ENCODE data around the gene ANKRD30A.

Gene ANKRD30A

DNA sequence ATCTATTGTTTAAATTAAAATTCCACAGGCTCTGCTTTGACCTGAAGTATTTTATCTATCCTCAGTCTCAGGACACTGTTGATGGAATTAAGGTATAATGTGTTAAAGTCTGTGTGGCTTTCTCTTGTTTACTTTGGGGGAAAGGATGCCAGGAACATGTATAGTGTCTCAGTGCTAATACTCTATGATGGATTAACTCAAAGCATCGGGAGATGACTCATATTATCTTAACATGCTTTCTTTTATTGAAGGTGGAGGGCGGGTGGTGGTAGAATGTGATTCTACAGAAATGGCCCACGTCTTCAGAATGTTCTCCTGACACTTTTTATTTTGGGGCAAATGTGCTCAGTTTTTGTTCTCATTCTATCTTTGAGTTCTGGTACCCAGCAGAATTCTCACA is 189.0 kb downstream of the ANKRD30A start:
- TF ChIP-seq TAF1 (IDR thresholded peaks at IDR 0.05; ENCODE audit: borderline replicate concordance, insufficient read depth, low read length), result no peak
- no peak for TF ChIP-seq POLR2AphosphoS5 (IDR thresholded peaks at IDR 0.05; ENCODE audit: low read depth, low read length)
- no peak for TF ChIP-seq SIN3A (IDR thresholded peaks at IDR 0.05; ENCODE audit: borderline replicate concordance, insufficient read depth, low read length)
- TF ChIP-seq, protein P1, sequence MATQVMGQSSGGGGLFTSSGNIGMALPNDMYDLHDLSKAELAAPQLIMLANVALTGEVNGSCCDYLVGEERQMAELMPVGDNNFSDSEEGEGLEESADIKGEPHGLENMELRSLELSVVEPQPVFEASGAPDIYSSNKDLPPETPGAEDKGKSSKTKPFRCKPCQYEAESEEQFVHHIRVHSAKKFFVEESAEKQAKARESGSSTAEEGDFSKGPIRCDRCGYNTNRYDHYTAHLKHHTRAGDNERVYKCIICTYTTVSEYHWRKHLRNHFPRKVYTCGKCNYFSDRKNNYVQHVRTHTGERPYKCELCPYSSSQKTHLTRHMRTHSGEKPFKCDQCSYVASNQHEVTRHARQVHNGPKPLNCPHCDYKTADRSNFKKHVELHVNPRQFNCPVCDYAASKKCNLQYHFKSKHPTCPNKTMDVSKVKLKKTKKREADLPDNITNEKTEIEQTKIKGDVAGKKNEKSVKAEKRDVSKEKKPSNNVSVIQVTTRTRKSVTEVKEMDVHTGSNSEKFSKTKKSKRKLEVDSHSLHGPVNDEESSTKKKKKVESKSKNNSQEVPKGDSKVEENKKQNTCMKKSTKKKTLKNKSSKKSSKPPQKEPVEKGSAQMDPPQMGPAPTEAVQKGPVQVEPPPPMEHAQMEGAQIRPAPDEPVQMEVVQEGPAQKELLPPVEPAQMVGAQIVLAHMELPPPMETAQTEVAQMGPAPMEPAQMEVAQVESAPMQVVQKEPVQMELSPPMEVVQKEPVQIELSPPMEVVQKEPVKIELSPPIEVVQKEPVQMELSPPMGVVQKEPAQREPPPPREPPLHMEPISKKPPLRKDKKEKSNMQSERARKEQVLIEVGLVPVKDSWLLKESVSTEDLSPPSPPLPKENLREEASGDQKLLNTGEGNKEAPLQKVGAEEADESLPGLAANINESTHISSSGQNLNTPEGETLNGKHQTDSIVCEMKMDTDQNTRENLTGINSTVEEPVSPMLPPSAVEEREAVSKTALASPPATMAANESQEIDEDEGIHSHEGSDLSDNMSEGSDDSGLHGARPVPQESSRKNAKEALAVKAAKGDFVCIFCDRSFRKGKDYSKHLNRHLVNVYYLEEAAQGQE (IDR thresholded peaks at IDR 0.05; ENCODE audit: insufficient read depth in 1 of 2, low read depth in 2 of 2, low read length in 2 of 2), result no peak

DNA sequence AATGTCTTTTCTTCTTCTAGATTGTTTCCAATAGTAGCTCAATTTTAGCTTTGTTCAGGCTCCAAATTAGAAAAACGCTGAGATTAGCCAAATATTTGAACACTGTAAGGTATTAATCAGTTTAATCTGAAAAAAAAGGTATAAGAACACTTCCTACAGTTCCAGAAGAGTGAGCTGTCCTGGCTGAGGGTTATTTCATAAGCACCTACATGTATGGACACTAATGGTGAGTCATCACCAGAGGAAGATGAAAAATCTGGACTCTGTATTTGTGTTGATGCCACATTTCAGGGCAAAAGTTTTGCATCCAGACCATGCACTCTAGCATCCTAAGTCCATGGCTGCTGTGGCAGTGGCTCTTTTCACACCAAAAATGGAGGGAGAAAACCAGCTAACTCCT is 189.5 kb downstream of the ANKRD30A start:
- no peak for TF ChIP-seq SIN3A (IDR thresholded peaks at IDR 0.05; ENCODE audit: borderline replicate concordance, insufficient read depth, low read length)
- TF ChIP-seq FOXP2 (optimal IDR thresholded peaks at IDR 0.05; ENCODE audit: borderline replicate concordance, extremely low read depth, extremely low read length, insufficient read depth), result no peak
- no peak for TF ChIP-seq POLR2AphosphoS5 (IDR thresholded peaks at IDR 0.05; ENCODE audit: low read depth, low read length)
- no peak for TF ChIP-seq TAF1 (IDR thresholded peaks at IDR 0.05; ENCODE audit: borderline replicate concordance, insufficient read depth, low read length)
- TF ChIP-seq, protein P1 (IDR thresholded peaks at IDR 0.05; ENCODE audit: insufficient read depth in 1 of 2, low read depth in 2 of 2, low read length in 2 of 2), result no peak

DNA sequence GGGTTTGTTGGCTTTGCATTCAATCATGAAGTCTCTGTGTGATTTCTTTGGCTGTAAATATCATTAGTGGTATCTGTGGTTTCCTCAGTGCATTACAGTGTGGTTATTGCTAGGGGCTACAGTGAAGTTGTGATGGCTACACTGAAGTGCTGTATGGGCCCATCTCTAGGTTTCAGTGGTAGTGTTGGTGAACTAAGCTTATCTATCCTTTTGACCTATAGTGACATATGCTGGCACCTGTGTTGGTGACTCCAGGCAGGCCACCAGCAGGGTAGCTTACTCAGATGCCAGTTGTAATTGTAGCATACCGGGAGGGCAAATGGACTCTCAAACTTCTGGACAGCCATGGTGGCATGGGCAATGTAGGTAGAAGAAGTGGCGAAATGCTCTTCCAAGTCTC is 219.0 kb downstream of the ANKRD30A start:
- TF ChIP-seq SIN3A (IDR thresholded peaks at IDR 0.05; ENCODE audit: borderline replicate concordance, insufficient read depth, low read length) (no peak), POLR2AphosphoS5 (IDR thresholded peaks at IDR 0.05; ENCODE audit: low read depth, low read length) (no peak), TAF1 (IDR thresholded peaks at IDR 0.05; ENCODE audit: borderline replicate concordance, insufficient read depth, low read length) (no peak), FOXP2 (optimal IDR thresholded peaks at IDR 0.05; ENCODE audit: borderline replicate concordance, extremely low read depth, extremely low read length, insufficient read depth) (no peak)
- TF ChIP-seq, protein P1 (IDR thresholded peaks at IDR 0.05; ENCODE audit: insufficient read depth in 1 of 2, low read depth in 2 of 2, low read length in 2 of 2), result no peak

DNA sequence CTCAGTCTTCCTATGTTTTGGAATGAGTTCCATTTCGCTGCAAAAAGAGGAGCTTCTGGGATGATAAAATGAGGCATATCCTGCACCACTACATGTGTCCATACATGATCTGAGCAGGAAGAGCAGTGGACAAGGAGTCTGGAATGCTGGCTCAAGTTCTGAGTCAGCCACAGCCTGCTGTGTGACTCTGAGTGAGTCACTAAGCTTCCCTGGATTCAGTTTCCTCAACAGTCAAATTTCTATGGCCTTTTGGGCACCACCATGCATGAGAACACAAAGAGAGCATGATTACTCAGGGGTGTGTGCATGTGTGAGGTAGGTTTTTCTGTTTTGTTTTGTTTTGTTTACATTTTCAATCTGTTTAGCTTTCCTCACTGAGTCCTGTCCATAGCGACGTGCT is 254.6 kb downstream of the ANKRD30A start:
- TF ChIP-seq FOXP2 (optimal IDR thresholded peaks at IDR 0.05; ENCODE audit: borderline replicate concordance, extremely low read depth, extremely low read length, insufficient read depth) (no peak), SIN3A (IDR thresholded peaks at IDR 0.05; ENCODE audit: borderline replicate concordance, insufficient read depth, low read length) (no peak), TAF1 (IDR thresholded peaks at IDR 0.05; ENCODE audit: borderline replicate concordance, insufficient read depth, low read length) (no peak), POLR2AphosphoS5 (IDR thresholded peaks at IDR 0.05; ENCODE audit: low read depth, low read length) (no peak)
- TF ChIP-seq, protein P1 (IDR thresholded peaks at IDR 0.05; ENCODE audit: insufficient read depth in 1 of 2, low read depth in 2 of 2, low read length in 2 of 2), result no peak

- TF ChIP-seq POLR2AphosphoS5 (IDR thresholded peaks at IDR 0.05; ENCODE audit: low read depth, low read length) (no peak), FOXP2 (optimal IDR thresholded peaks at IDR 0.05; ENCODE audit: borderline replicate concordance, extremely low read depth, extremely low read length, insufficient read depth) (no peak), SIN3A (IDR thresholded peaks at IDR 0.05; ENCODE audit: borderline replicate concordance, insufficient read depth, low read length) (no peak), TAF1 (IDR thresholded peaks at IDR 0.05; ENCODE audit: borderline replicate concordance, insufficient read depth, low read length) (no peak)
- TF ChIP-seq, protein P1 (IDR thresholded peaks at IDR 0.05; ENCODE audit: insufficient read depth in 1 of 2, low read depth in 2 of 2, low read length in 2 of 2), result no peak
Measured at GRCh38 chr10:37381271-37381670, 255.9 kb downstream of the ANKRD30A start.

Measured in PFSK-1 (cell line).